Liver (tissue), 9 donors: ENCODE data around the gene MSI2. TPM values are rescaled to one million over a fixed set of nuclear protein-coding genes. Genes with fewer than 3 reads are reported as not detected.

Experiments used
- DNase-seq: peaks from one replicate; pipeline ENCODE4 v3.0.0-alpha.2; 2017; ENCODE audit warnings: low spot score
- H3K27ac ChIP-seq, 2 donors: one replicate each; pipeline ENCODE4 v1.7.0; 2013; ENCODE audit warnings: inconsistent platforms in 2 of 2, low read length in 2 of 2, control low read depth in 1 of 2, low read depth in 1 of 2, mild to moderate bottlenecking in 1 of 2
- H3K27me3 ChIP-seq, 4 donors: one replicate each; pipeline versions ENCODE4 v1.6.1 to v1.7.0; 2013; ENCODE audit warnings: low read length in 3 of 4, inconsistent platforms in 1 of 4, mild to moderate bottlenecking in 1 of 4, moderate library complexity in 1 of 4; ENCODE audit not compliant: control insufficient read depth in 4 of 4, insufficient read depth in 4 of 4
- H3K36me3 ChIP-seq, 4 donors: one replicate each; pipeline versions ENCODE4 v1.6.1 to v1.7.0; 2013; ENCODE audit warnings: low read length in 3 of 4, mild to moderate bottlenecking in 3 of 4, low read depth in 1 of 4, moderate library complexity in 1 of 4; ENCODE audit not compliant: control insufficient read depth in 4 of 4, insufficient read depth in 3 of 4
- H3K4me1 ChIP-seq, 4 donors: one replicate each; pipeline versions ENCODE4 v1.6.1 to v1.7.0; 2013; ENCODE audit warnings: low read length in 3 of 4, mild to moderate bottlenecking in 3 of 4, moderate library complexity in 1 of 4; ENCODE audit not compliant: control insufficient read depth in 4 of 4, insufficient read depth in 4 of 4
- H3K4me3 ChIP-seq, 3 donors: one replicate each; pipeline versions ENCODE4 v1.6.1 to v1.7.0; 2013; ENCODE audit warnings: low read length in 3 of 3, control low read depth in 1 of 3, low read depth in 1 of 3, mild to moderate bottlenecking in 1 of 3
- H3K9ac ChIP-seq, 2 donors: one replicate each; pipeline ENCODE4 v1.7.0; 2013; ENCODE audit warnings: low read length in 2 of 2, mild to moderate bottlenecking in 2 of 2, moderate library complexity in 2 of 2, control low read depth in 1 of 2, low read depth in 1 of 2
- H3K9me3 ChIP-seq, 4 donors: one replicate each; pipeline versions ENCODE4 v1.6.1 to v1.7.0; 2013; ENCODE audit warnings: low read length in 3 of 4; ENCODE audit not compliant: control insufficient read depth in 4 of 4
- EGR1 ChIP-seq, 2 donors: IDR thresholded peaks; 2 replicates each; pipeline ENCODE4 v1.6.1; 2016 to 2018; ENCODE audit warnings: antibody characterized with exemption in 2 of 2, low read depth in 2 of 2
- FOXA1 ChIP-seq: IDR thresholded peaks from 2 replicates; pipeline ENCODE4 v1.6.1; 2016; ENCODE audit warnings: antibody characterized with exemption
- FOXA2 ChIP-seq: IDR thresholded peaks from 2 replicates; pipeline ENCODE4 v1.6.1; 2016; ENCODE audit warnings: antibody characterized with exemption
- GABPA ChIP-seq, 2 donors: IDR thresholded peaks in 1 of 2; conservative IDR thresholded peaks in 1 of 2; 2 replicates each; pipeline ENCODE4 v1.6.1; 2016; ENCODE audit warnings: antibody characterized with exemption in 2 of 2, mild to moderate bottlenecking in 1 of 2, moderate library complexity in 1 of 2
- HNF4A ChIP-seq, 2 donors: conservative IDR thresholded peaks; 2 replicates each; pipeline ENCODE4 v1.6.1; 2016; ENCODE audit warnings: antibody characterized with exemption in 2 of 2, mild to moderate bottlenecking in 2 of 2
- HNF4G ChIP-seq: IDR thresholded peaks from 2 replicates; pipeline ENCODE4 v1.6.1; 2016; ENCODE audit warnings: antibody characterized with exemption
- NR2F2 ChIP-seq: IDR thresholded peaks from 2 replicates; pipeline ENCODE4 v1.6.1; 2016; ENCODE audit warnings: antibody characterized with exemption
- RAD21 ChIP-seq, 2 donors: IDR thresholded peaks; 2 replicates each; pipeline ENCODE4 v1.6.1; 2016; ENCODE audit warnings: antibody characterized with exemption in 2 of 2, mild to moderate bottlenecking in 2 of 2
- RXRA ChIP-seq, 2 donors: IDR thresholded peaks; 2 replicates each; pipeline ENCODE4 v1.6.1; 2017 to 2018; ENCODE audit warnings: antibody characterized with exemption in 2 of 2, mild to moderate bottlenecking in 1 of 2
- SP1 ChIP-seq: IDR thresholded peaks from 2 replicates; pipeline ENCODE4 v1.6.1; 2018; ENCODE audit warnings: antibody characterized with exemption, mild to moderate bottlenecking
- TAF1 ChIP-seq: conservative IDR thresholded peaks from 2 replicates; pipeline ENCODE4 v1.6.1; 2016; ENCODE audit warnings: antibody characterized with exemption, mild to moderate bottlenecking
- YY1 ChIP-seq: IDR thresholded peaks from 2 replicates; pipeline ENCODE4 v1.6.1; 2016; ENCODE audit warnings: antibody characterized with exemption, mild to moderate bottlenecking
- WGBS: extraction: QIAGEN DNeasy Blood & Tissue Kit; methylation state at CpG from one replicate; pipeline ENCODE4 v1.1.7; 2013; 5-methylcytosine and 5-hydroxymethylcytosine counted together
- polyA plus RNA-seq, 2 donors: library from polyadenylated mRNA; stranded (reverse) in 1 of 2; unstranded in 1 of 2; fragments of 200-250 nt in 1 of 2; fragments of >200 nt in 1 of 2; fragmentation: Nextera tagmentation in 1 of 2; extraction: Ambion mirVana in 1 of 2; gene quantifications; one replicate each; pipeline versions ENCODE4 v1.2.1 to v1.2.3, GENCODE V29; 2013 to 2015
- total RNA-seq, 2 donors: library from RNA; depleted of rRNA; stranded (reverse); fragments of >200 nt; gene quantifications; one replicate each; pipeline ENCODE4 v1.2.3, GENCODE V29; 2014
- TF ChIP-seq, protein P1 (sequence below): IDR thresholded peaks from 2 replicates; pipeline ENCODE4 v1.6.1; 2016; ENCODE audit warnings: antibody characterized with exemption, mild to moderate bottlenecking
- TF ChIP-seq, protein P2 (sequence below): IDR thresholded peaks from 2 replicates; pipeline ENCODE4 v1.6.1; 2016; ENCODE audit warnings: antibody characterized with exemption
- TF ChIP-seq, protein P3 (sequence below): IDR thresholded peaks from 2 replicates; pipeline ENCODE4 v1.6.1; 2016; ENCODE audit warnings: antibody characterized with exemption
- donor health status: healthy.
- donor health status: healthy.
- donor health status: healthy.
- donor health status: healthy.
- donor health status: healthy.

Gene MSI2
- total and polyA plus RNA-seq, 4 donors: 5.7 to 15.6 (median 9.2) TPM

DNA sequence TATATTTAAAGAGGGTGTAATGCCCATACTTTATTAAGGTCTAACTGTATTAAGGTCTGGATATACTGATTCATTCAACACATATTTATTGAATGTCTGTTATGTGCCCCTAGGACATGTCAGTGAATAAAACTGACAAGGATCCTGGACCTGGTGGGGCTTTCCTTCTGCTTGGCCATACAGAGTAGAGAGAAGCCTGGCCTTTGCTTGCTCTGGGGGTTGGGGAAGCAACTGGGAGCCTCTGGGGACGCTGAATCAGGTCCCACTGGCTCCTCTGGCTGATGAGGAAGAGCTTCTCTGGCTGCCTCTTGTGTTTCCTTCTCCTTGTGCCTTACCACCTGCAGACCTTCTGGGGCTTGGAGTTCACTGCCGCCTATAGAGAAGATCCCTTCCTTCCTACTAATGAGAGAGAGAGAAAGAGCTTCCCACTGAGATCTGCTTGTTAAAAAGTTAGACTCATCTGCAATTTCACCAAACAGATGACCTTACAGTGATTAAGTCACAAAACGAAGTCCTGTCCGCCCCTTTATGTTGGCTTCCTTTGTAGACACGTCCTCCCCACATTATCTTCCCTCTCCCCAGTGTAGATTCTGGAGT, 49.7 kb downstream of the MSI2 start:
- no peak for TF ChIP-seq RXRA (IDR thresholded peaks at IDR 0.05)
- TF ChIP-seq, protein P1, sequence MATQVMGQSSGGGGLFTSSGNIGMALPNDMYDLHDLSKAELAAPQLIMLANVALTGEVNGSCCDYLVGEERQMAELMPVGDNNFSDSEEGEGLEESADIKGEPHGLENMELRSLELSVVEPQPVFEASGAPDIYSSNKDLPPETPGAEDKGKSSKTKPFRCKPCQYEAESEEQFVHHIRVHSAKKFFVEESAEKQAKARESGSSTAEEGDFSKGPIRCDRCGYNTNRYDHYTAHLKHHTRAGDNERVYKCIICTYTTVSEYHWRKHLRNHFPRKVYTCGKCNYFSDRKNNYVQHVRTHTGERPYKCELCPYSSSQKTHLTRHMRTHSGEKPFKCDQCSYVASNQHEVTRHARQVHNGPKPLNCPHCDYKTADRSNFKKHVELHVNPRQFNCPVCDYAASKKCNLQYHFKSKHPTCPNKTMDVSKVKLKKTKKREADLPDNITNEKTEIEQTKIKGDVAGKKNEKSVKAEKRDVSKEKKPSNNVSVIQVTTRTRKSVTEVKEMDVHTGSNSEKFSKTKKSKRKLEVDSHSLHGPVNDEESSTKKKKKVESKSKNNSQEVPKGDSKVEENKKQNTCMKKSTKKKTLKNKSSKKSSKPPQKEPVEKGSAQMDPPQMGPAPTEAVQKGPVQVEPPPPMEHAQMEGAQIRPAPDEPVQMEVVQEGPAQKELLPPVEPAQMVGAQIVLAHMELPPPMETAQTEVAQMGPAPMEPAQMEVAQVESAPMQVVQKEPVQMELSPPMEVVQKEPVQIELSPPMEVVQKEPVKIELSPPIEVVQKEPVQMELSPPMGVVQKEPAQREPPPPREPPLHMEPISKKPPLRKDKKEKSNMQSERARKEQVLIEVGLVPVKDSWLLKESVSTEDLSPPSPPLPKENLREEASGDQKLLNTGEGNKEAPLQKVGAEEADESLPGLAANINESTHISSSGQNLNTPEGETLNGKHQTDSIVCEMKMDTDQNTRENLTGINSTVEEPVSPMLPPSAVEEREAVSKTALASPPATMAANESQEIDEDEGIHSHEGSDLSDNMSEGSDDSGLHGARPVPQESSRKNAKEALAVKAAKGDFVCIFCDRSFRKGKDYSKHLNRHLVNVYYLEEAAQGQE: no peak
- TF ChIP-seq FOXA1: no peak
- TF ChIP-seq HNF4A (conservative IDR thresholded peaks at IDR 0.05): no peak
- TF ChIP-seq, protein P2, sequence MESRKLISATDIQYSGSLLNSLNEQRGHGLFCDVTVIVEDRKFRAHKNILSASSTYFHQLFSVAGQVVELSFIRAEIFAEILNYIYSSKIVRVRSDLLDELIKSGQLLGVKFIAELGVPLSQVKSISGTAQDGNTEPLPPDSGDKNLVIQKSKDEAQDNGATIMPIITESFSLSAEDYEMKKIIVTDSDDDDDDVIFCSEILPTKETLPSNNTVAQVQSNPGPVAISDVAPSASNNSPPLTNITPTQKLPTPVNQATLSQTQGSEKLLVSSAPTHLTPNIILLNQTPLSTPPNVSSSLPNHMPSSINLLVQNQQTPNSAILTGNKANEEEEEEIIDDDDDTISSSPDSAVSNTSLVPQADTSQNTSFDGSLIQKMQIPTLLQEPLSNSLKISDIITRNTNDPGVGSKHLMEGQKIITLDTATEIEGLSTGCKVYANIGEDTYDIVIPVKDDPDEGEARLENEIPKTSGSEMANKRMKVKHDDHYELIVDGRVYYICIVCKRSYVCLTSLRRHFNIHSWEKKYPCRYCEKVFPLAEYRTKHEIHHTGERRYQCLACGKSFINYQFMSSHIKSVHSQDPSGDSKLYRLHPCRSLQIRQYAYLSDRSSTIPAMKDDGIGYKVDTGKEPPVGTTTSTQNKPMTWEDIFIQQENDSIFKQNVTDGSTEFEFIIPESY: no peak
- TF ChIP-seq YY1: no peak
- TF ChIP-seq, protein P3, sequence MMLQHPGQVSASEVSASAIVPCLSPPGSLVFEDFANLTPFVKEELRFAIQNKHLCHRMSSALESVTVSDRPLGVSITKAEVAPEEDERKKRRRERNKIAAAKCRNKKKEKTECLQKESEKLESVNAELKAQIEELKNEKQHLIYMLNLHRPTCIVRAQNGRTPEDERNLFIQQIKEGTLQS: no peak
- TF ChIP-seq RAD21 (IDR thresholded peaks at IDR 0.05): no peak
- no peak for TF ChIP-seq SP1
- no peak for TF ChIP-seq HNF4G
- TF ChIP-seq GABPA (IDR thresholded peaks at IDR 0.05 in 1 of 2, conservative IDR thresholded peaks at IDR 0.05 in 1 of 2): no peak
- TF ChIP-seq FOXA2: no peak
- H3K4me1 ChIP-seq: no peaks in the 10 kb centered on the region
- WGBS: 92% methylated on average over 5 of the region's 5 CpGs

DNA sequence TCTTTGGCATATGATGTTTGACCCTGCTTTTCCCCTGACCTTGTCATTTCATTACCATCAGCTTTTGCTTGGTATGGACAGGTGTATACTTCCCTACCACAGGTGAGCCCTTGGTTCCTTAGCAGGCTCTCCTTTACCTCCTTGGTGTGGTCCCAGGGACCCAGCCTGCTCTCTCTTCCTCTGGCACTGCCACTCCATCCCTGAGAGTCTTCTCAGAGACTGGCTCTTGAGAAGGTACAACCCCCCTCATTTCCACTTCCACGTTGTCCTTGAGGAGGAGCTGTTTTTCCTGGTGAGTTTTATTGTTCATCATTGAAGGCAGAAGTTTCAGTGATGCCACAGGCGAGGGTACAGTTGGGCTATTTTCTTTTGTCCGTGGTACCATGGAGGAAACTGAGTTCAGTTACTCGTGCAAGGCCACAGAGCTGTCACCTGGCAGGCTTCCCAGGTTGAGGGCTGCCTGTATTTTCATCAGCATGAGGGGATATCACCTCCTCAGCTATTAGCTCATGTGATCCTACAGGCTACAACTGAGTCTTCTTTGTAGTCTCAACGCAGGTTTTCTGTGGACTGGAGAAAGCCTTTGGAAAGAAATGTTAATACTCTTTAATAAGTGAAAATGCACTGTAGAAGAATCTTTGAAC, 52.3 kb downstream of the MSI2 start:
- Histone ChIP-seq H3K9ac (no peak overlapping the region), H3K4me1 (no peaks in the 10 kb centered on the region), H3K9me3 (no peaks in the 10 kb centered on the region), H3K4me3 (no peak overlapping the region), H3K36me3 (peaks cover 0 to 5% (median 0%) of the 10 kb centered on the region in 4 donors), H3K27ac (no peak overlapping the region), H3K27me3 (no peaks in the 10 kb centered on the region)
- DNase-seq: no peak
- TF ChIP-seq HNF4G (no peak), SP1 (no peak), GABPA (IDR thresholded peaks at IDR 0.05 in 1 of 2, conservative IDR thresholded peaks at IDR 0.05 in 1 of 2) (no peak), FOXA1 (no peak), EGR1 (IDR thresholded peaks at IDR 0.05; ENCODE audit: low read depth in 2 of 2) (no peak), NR2F2 (no peak), TAF1 (no peak), HNF4A (conservative IDR thresholded peaks at IDR 0.05) (no peak)
- TF ChIP-seq, protein P1: no peak
- TF ChIP-seq, protein P2: no peak
- WGBS: 83% methylated on average over 5 of the region's 5 CpGs

More for the DNA sequence above, 49.7 kb downstream of the MSI2 start:
- Histone ChIP-seq H3K9ac (no peak overlapping the region), H3K4me3 (no peak overlapping the region), H3K27me3 (no peaks in the 10 kb centered on the region), H3K9me3 (no peaks in the 10 kb centered on the region), H3K27ac (no peak overlapping the region), H3K36me3 (peaks cover 0 to 5% (median 0%) of the 10 kb centered on the region in 4 donors)
- DNase-seq: no peak
